ENCODE data around the gene YIF1A. TPM values are rescaled to one million over a fixed set of nuclear protein-coding genes. Genes with fewer than 3 reads are reported as not detected.

The YIF1A gene
- total and polyA plus RNA-seq, 2 donors (not counting 3 experiments of a cell fraction or from before 2014, with no cell fraction given): 104 to 271 TPM

DNA sequence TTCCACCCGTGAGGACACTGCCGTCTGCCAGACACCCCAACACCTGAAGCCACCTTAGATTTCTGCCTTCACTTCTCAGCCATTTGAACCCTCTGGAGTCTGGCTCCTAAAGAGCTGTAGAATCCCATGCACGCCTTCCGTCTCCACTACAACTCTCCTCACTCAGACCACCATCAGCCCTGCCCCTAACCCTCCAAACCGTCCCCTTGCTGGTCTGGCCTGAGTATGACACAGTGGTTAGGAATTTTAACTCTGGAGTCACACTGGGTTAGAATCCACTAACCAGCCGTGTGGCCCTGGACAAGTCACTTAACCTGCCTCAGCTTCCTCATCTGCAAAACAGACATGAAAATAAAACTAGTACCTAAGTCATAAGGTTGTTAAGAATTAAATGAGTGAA lies 7.9 kb downstream of the YIF1A start:
- peaks cover 0 to 4% of the 10 kb centered on the region in 2 experiments for H3K27me3 ChIP-seq (ENCODE audit: control insufficient read depth in 2 of 2, insufficient read depth in 2 of 2, low read length in 2 of 2)
- FAIRE-seq (no peak), DNase-seq (ENCODE audit: low read depth, low spot score) (no peak)
- no TSS peak for BruUV-seq (replicated peaks)
- intact Hi-C loops (cut with micrococcal nuclease) (no loop called here), dilution Hi-C loops (cut with MboI; ENCODE audit: extremely low pct_ligation_motif_present, low sequenced_read_pairs) (no loop called here)
- H3K9me1 ChIP-seq (replicated peaks; ENCODE audit: control insufficient read depth, extremely low read depth, insufficient read depth, low read length): no peaks in the 10 kb centered on the region
- ChIA-PET POLR2A (no interaction called here), CTCF (interaction anchor here (0.6 to 3.2 kb wide), 6 partner anchors 8 to 61 kb away, joined by 3 to 53 read pairs (median 8); partner anchors contain the start of genes RAB1B and YIF1A)
- no peak overlapping the region for H3K27ac ChIP-seq (ENCODE audit: insufficient read depth, low read depth, low read length)
- H3K4me3 ChIP-seq (replicated peaks in 1 of 3; ENCODE audit: insufficient read depth in 1 of 3, low read depth in 1 of 3, low read length in 3 of 3): no peak overlapping the region
- H4K20me1 ChIP-seq (replicated peaks; ENCODE audit: control insufficient read depth, extremely low read depth, insufficient read depth, low read length): no peaks in the 10 kb centered on the region
- no peak overlapping the region for H3K4me2 ChIP-seq (ENCODE audit: insufficient read depth, low read length)
- peaks cover 0 to 11% of the 10 kb centered on the region in 2 experiments for H3K36me3 ChIP-seq (ENCODE audit: control insufficient read depth in 2 of 2, extremely low read depth in 1 of 2, insufficient read depth in 2 of 2, low read length in 2 of 2)
- H3K9ac ChIP-seq (replicated peaks; ENCODE audit: extremely low read depth, insufficient read depth, low read length): no peak overlapping the region
- no peaks in the 10 kb centered on the region for H3K79me2 ChIP-seq (ENCODE audit: control insufficient read depth, insufficient read depth, low read length)
- no peaks in the 10 kb centered on the region for H3K9me3 ChIP-seq (replicated peaks; ENCODE audit: control insufficient read depth, insufficient read depth, low read length)
- TF ChIP-seq MAX (IDR thresholded peaks at IDR 0.05; ENCODE audit: insufficient read depth, insufficient read length) (no peak), POLR2AphosphoS5 (IDR thresholded peaks at IDR 0.05; ENCODE audit: insufficient read depth, low read depth, low read length) (no peak), FOS (IDR thresholded peaks at IDR 0.05; ENCODE audit: borderline replicate concordance, insufficient read depth, low read length) (no peak), MYC (IDR thresholded peaks at IDR 0.05; ENCODE audit: low read depth, low read length) (no peak), EZH2 (IDR thresholded peaks at IDR 0.05; ENCODE audit: borderline replicate concordance, low read depth, low read length, severe bottlenecking) (no peak), POLR2A (IDR thresholded peaks at IDR 0.05; ENCODE audit: low read depth, low read length) (no peak), JUN (IDR thresholded peaks at IDR 0.05; ENCODE audit: borderline replicate concordance, insufficient read depth, insufficient read length, low read depth) (no peak), GATA2 (IDR thresholded peaks at IDR 0.05; ENCODE audit: insufficient read depth, insufficient read length, low read depth, low read length) (no peak), CTCF (IDR thresholded peaks at IDR 0.05; ENCODE audit: extremely low read depth in 1 of 2, insufficient read depth in 1 of 2, low read depth in 1 of 2, low read length in 2 of 2) (no peak)
- no peaks in the 10 kb centered on the region for H3K4me1 ChIP-seq (ENCODE audit: control insufficient read depth, extremely low read depth, insufficient read depth, low read length)
- no peak overlapping the region for H2AFZ ChIP-seq (ENCODE audit: low read depth, low read length)
